Type B pancreatic cell (in vitro differentiated cells): Measurements from ENCODE around the gene CUL1. TPM values are rescaled to one million over a fixed set of nuclear protein-coding genes. Genes with fewer than 3 reads are reported as not detected.

Experiments
- DNase-seq: peaks from one replicate; pipeline ENCODE4 v3.0.0; 2021; ENCODE audit warnings: mixed read lengths; ENCODE audit not compliant: unreplicated experiment; ENCODE audit errors: extremely low spot score
- H3K27ac Mint-ChIP-seq: 2 replicates; pipeline ENCODE4 v1.8.0; 2021; ENCODE audit warnings: mild to moderate bottlenecking, mixed read lengths
- H3K27me3 Mint-ChIP-seq: 2 replicates; pipeline ENCODE4 v1.8.0; 2021; ENCODE audit warnings: mixed read lengths
- H3K36me3 Mint-ChIP-seq: 2 replicates; pipeline ENCODE4 v1.8.0; 2021; ENCODE audit warnings: mixed read lengths
- H3K4me1 Mint-ChIP-seq: one replicate; pipeline ENCODE4 v1.8.0; 2021; ENCODE audit warnings: mixed read lengths; ENCODE audit not compliant: unreplicated experiment
- H3K4me3 Mint-ChIP-seq: 2 replicates; pipeline ENCODE4 v1.8.0; 2021; ENCODE audit warnings: mild to moderate bottlenecking, mixed read lengths
- H3K9me3 Mint-ChIP-seq: 2 replicates; pipeline ENCODE4 v1.8.0; 2021; ENCODE audit warnings: mixed read lengths
- total RNA-seq: library from RNA; stranded (reverse); gene quantifications from 2 replicates; pipeline ENCODE4 v1.2.1, GENCODE V29; 2021; ENCODE audit warnings: low replicate concordance
- TF ChIP-seq, protein P1 (sequence below): fragments of 200-600 bp; sonication (generic); conservative IDR thresholded peaks from 2 replicates; pipeline ENCODE4 v1.5.0; 2021; ENCODE audit warnings: antibody characterized with exemption, mild to moderate bottlenecking

Gene CUL1
- total RNA-seq, 1 donor from 2014 or later: 57.3 TPM

DNA sequence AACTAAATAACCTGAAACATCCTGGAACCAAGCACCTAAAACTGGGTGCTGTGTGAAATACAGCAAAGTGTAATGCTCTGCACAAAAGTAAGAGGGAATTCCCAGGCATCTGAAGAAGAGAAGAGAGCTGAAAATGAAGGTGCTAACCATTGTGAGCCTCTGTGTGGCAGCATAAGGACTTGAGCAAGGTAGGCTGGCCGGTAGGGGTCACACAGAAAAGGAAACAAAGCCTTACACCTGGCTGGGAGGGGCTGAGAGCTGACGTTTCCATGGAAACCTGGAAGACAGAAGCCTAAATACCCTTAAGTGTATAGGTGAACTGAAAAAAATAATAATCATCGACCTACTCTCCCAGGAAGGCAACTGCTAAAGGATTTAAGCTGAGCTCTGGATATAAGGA, 48.6 kb downstream of the CUL1 start:
- H3K27ac Mint-ChIP-seq: peak overlapping the region; percentile 18
- no peak overlapping the region for H3K4me3 Mint-ChIP-seq
- H3K27me3 Mint-ChIP-seq: no peaks in the 10 kb centered on the region
- peaks cover 23% of the 10 kb centered on the region for H3K36me3 Mint-ChIP-seq
- TF ChIP-seq, protein P1, sequence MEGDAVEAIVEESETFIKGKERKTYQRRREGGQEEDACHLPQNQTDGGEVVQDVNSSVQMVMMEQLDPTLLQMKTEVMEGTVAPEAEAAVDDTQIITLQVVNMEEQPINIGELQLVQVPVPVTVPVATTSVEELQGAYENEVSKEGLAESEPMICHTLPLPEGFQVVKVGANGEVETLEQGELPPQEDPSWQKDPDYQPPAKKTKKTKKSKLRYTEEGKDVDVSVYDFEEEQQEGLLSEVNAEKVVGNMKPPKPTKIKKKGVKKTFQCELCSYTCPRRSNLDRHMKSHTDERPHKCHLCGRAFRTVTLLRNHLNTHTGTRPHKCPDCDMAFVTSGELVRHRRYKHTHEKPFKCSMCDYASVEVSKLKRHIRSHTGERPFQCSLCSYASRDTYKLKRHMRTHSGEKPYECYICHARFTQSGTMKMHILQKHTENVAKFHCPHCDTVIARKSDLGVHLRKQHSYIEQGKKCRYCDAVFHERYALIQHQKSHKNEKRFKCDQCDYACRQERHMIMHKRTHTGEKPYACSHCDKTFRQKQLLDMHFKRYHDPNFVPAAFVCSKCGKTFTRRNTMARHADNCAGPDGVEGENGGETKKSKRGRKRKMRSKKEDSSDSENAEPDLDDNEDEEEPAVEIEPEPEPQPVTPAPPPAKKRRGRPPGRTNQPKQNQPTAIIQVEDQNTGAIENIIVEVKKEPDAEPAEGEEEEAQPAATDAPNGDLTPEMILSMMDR: no peak
- H3K9me3 Mint-ChIP-seq: peaks cover under 1% of the 10 kb centered on the region
- no peak for DNase-seq
- H3K4me1 Mint-ChIP-seq: no peaks in the 10 kb centered on the region

DNA sequence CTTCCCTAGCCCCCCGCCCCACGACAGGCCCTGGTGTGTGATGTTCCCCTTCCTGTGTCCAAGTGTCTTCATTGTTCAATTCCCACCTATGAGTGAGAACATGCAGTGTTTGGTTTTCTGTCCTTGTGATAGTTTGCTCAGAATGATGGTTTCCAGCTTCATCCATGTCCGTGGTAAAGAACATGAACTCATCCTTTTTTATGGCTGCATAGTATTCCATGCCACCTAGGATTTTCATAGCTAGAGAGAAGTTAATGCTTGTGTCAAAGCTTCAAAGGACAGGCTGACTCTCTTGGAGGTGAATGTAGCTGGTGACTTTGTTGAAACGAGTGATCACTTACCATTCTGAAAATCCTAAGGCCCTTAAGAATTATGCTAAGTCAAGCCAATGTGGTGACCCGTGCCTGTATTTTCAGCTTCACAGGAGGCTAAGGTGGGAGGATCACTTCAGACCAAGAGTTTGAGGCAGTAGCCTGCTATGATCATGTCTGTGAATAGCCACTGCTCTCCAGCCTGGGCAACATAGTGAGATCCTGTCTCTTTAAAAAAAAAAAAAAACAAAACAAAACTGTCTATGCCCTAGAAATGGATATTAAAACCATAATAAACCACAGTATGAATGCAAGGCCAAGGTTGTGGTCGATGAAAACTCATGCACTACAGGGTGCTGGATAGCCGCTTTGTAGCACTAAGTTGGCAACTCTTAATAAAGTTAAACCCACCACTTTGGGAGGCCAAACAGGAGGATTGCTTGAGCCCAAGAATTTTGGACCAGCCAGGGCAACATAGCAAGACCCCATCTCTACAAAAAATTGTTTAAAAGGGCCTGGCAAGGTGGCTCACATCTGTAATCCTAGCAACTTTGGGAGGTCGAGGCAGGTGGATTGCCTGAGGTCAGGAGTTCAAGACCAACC, 52.0 kb downstream of the CUL1 start:
- Mint-ChIP-seq H3K4me1 (no peaks in the 10 kb centered on the region), H3K9me3 (no peaks in the 10 kb centered on the region), H3K4me3 (no peak overlapping the region), H3K36me3 (peaks cover 8% of the 10 kb centered on the region), H3K27ac (no peak overlapping the region), H3K27me3 (no peaks in the 10 kb centered on the region)
- TF ChIP-seq, protein P1: no peak
- DNase-seq: no peak

DNA sequence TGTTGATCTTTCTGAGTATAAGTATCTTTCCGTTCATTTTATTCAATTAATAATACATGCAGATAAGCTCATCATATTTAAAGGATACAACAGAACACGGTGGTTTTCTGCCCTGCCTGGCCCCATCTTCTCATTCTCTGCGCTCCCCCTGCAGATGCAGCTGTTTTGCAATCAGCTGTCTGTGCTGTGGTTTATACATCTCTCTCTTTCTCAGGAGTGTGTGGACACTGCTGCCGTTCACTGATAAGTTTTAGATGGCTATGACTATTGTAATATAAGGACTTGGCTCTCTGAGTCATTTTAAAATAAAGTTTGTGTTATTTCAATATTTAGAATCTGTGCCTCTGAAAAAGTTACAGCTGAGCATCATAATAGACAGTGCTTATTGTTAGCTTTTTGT, 54.5 kb downstream of the CUL1 start:
- Mint-ChIP-seq H3K36me3 (peaks cover 19% of the 10 kb centered on the region), H3K4me3 (no peak overlapping the region), H3K27ac (no peak overlapping the region), H3K4me1 (no peaks in the 10 kb centered on the region), H3K27me3 (no peaks in the 10 kb centered on the region), H3K9me3 (no peaks in the 10 kb centered on the region)
- TF ChIP-seq, protein P1: no peak
- DNase-seq: no peak

DNA sequence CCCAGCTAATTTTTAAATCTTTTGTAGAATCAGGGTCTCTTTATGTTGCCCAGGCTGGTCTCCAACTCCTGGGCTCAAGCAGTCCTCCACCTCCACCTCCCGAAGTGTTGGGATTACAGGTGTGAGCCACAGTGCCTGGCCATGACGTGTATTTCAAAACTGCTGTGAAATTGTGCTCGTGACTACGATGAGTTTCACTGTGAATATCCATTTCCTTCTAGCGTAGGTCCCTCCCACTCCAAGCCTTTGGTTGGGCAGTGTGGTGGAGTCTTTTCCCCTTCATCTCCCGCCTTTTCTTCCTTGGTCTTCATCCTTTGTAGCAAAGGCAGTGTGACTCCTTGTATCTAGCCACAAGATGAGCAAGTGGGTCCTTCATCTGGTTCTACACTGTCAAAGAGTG, 56.2 kb downstream of the CUL1 start:
- DNase-seq: no peak
- TF ChIP-seq, protein P1: no peak
- H3K4me1 Mint-ChIP-seq: no peaks in the 10 kb centered on the region
- no peaks in the 10 kb centered on the region for H3K9me3 Mint-ChIP-seq
- peaks cover 19% of the 10 kb centered on the region for H3K36me3 Mint-ChIP-seq
- no peak overlapping the region for H3K4me3 Mint-ChIP-seq
- no peak overlapping the region for H3K27ac Mint-ChIP-seq
- H3K27me3 Mint-ChIP-seq: no peaks in the 10 kb centered on the region

DNA sequence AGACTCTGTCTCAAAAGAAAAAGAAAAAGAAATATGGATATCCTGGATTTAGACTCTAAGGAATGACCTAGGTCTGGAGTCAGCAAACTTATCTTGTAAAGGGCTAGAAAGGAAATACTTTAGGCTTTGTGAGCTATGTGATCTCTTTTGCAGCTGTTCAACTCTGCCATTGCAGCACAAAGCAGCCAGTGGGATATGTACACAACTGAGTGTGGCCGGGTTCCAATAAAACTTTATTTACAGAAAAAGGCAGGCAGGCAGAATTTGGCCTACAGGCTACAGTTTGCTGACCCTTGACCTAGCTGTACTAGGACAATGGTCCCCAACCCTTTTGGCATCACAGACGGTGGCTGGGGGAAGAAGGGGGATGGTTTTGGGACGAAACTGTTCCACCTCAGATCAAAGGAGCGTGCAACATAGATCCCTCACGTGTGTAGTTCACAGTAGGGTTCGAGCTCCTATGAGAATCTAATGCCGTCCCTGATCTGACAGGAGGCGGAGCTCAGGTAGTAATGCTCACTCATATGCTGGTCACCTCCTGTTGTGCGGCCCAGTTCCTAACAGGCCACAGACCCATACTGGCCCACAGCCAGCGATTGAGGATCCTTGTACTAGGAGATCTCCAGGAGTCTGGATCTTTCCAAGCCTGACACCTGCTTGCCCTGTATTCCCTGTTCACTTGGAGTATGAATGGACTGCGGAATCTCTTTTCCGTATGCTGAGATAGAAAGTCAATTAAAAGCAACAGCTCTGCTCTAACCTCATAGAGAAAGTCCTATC, 63.0 kb downstream of the CUL1 start:
- H3K4me3 Mint-ChIP-seq: no peak overlapping the region
- H3K9me3 Mint-ChIP-seq: no peaks in the 10 kb centered on the region
- H3K4me1 Mint-ChIP-seq: no peaks in the 10 kb centered on the region
- H3K27me3 Mint-ChIP-seq: no peaks in the 10 kb centered on the region
- TF ChIP-seq, protein P1: no peak
- no peak overlapping the region for H3K27ac Mint-ChIP-seq
- H3K36me3 Mint-ChIP-seq: peaks cover 23% of the 10 kb centered on the region
- DNase-seq: no peak
